NCI-H187 (cell line): ENCODE measurements around the gene RNGTT.

Experiments used
- DNase-seq, 2 experiments: peaks; one replicate each; lab custom pipeline; 2025; lab: John Stamatoyannopoulos, UW

The RNGTT gene

DNA sequence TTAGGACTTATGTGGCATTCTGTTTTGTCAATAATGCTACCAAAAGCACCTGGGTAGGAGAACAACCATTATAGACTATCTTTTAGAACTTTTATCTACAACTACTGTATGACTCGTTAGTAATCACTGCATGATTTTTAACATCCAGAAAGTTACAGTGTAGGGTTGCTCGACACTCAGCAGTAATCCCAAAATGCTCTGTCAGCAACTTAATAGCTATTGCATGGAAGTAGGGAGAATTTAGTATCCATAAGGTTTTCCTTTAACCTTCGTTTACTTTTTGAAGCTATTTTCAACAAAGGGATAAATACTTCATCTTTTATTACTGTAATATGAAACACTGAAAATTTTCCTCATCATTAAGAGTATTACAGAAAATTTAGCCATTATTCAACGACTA is 309.5 kb downstream of the RNGTT start:
- DNase-seq: no peak

DNA sequence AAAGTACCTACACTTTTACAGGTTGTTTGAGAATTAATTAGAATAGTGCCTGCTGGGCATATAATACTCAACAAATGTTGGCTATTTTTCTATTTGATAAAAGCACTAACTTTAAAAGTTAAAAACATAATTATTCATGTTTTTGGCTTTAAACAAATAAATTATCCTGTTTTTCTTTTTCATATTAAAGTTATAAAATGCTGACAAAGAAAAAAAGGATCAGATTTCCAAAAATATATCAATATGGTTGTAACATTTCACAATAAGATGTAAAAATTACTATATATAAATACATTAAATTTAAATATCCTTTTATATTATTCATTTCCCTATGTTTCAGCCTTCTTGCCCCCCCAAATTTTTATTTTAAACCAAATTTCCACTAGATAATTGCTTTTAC is 312.0 kb downstream of the RNGTT start:
- no peak for DNase-seq

DNA sequence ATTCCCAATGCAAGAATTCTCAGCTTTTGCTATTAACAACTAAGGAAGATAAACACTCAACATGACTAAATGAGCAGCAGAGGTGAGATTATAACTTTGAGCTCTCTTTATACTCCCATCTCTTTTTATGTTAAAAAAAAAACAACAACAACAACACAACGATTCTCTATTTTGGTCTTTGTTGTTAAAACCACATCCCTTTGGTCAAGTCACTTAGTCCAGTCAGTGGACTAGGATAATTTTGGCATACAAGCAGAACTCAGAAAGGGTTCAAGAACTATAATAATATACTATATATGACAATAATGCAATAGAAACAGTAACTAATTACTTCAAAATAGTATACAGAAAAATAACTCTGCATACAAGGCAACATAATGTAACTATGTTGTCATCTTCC is 312.4 kb downstream of the RNGTT start:
- no peak for DNase-seq

DNA sequence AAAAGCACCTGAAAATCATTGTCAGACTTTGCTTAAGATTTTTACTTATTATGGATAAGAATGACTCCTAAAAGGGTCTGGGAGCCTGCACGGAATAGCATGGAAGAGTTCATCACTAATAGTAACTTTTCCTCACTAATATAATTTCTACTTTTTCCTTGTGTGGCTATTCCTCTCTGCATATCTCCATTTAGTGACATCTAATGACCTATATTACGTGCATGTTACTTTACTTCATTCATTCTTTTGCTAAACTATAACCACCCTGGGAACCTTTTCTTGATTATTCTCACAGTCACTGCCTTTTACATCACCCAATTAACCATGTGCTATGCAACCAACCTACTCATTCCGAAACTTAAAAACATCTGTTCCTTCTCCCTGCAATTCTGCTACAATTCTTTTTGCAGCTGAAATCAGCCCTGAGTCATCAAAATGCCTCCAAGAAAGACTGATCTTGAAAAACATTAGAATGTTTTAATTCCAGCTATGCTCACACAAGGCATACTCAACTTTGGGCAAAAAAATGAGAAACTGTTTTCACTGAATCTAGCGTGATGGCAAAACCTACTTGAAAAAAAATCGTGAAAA is 313.3 kb downstream of the RNGTT start:
- DNase-seq: no peak

DNA sequence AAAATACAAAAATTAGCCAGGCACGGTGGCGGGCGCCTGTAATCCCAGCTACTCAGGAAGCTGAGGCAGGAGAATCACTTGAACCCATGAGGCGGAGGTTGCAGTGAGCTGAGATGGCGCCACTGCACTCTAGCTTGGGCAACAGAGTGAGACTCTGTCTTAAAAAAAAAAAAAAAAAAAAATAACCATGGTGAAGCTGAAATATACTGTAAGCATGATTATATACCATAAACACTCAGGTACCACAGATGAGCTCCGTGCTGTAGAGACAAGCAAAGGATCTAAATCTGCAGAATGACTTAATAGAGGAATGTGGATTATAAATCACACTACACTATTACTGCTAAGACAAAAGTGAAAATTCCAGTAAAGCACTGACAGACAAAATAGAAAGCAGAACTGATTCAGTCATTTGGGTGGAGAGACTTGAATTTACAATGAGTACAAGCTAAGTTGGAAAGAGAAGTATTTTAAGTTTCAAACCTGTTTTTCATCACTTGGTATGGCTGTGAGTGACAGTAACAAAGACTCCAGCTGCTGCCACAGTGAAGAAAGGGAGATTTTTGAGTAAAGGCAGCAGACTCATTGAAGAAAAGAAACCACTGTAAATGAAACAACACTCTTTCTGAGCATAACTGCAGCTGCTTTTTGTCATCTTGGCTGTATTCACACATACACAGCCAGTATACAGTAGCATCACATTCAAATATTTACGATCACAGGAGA is 322.1 kb downstream of the RNGTT start:
- DNase-seq: no peak

DNA sequence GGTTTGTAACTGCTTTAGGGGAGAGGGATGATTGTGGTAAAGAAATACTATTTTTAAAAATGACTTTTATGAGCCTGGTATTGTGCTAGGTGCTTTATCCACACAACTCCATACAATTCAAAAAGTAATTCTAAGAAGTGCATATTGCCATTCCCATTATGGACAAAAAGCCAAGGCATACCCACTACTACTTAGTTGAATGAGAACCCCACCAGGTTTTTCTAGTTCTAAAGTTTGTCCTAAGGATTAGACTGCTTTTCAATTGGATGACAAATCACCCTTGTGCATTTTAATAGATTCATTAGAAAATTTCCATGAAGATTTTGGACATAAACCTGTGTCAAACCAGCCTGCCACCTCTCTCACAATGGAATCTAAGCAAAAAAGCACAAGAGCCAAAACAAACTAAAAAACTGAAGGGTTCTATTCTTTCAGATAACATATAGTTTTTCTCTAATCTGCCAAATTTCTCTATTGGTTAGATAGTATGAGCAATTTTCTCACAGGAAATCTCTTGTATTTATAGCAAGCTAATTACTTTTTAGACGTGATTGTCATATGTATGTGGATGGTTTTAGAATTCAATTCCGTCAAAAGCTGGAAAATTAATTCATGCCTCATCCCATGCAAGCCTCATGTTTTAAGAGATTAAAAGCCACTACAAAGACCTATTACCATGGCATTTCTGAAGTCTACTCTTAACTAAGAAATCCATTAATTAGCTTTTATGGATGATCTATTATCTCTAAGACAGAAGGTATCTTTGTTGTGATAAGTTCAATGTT is 325.5 kb downstream of the RNGTT start:
- no peak for DNase-seq

DNA sequence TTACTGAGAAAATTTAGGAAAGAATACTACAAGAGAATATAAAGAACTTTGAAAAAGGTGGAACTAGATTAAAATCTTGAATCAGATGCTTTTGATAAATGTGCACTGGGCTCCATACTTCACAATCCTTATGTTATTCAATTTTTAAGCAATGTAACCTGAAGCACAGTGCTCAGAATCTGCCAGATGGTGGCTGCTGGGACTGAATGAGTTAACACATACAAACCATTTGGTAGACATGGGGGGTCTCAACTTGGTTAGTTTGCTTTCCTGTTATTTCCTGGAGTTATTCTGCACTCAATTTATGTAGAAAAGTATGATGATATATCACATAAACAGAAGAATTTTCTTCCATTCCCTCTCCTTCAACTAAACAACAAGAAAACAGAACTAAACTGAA is 326.5 kb downstream of the RNGTT start:
- DNase-seq: no peak

DNA sequence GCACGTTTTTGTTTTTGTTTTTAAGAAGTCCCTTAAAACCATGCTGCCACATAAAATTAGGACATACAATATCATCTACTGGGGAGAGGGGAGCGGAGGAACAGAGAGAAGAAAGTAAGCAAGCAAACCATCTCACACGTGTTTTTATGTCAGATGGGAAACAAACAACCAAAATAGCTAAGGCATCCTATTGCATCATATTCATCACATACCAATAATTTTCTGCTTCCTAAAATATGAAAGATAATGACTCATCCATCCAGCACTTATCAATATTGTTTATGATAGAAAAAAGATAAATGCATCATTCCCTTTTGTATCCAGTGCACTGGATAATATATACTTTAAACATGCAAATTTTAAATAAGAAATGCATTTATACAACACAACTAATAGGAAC is 329.6 kb downstream of the RNGTT start:
- DNase-seq: no peak

DNA sequence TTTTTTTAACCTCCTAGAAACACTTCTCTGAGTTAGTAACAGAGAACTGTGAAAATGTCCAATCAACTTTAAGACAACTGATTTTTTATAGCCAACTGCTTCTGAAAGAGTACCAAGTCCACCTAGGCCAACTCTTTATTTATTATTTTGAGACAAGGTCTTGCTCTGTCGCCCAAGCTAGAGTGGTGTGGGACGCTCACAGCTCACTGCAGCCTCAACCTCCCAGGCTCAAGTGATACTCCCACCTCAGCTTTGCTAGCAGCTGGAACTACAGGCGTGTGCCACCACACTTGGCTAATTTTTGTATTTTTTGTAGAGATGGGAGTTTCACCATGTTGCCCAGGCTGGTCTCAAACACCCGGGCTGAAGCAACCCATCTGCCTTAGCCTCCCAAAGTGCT is 331.6 kb downstream of the RNGTT start:
- DNase-seq: no peak

DNA sequence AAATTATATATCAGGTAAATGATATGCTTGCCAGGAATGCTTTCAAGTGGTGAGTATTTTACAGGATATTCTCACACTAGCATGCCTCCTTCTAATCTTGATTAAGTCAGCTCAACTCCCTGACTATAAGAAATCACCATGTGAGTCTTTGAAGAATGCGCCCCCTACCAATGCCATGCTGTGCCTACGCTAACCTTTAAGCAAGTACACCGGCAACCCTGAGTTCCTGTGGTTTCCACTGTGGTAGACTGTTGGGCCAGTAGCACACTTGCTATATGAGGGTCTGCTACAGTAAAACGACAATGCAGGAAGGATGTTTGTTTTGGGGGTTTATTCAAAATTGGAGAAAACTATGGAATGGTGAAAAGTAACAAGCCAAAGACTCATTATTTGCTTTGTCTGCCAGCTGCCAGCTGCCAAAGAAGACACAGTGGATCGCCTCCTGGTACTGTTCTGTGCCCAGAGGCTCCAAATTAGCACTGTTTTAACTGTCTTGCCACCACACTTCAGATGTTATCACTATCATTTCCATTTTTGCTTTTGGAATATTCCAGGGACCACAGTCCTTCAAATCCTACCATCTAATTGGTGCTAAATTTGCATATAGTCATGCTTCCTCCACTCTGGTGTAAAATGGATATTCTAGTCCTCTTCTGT is 333.5 kb downstream of the RNGTT start:
- DNase-seq: no peak

DNA sequence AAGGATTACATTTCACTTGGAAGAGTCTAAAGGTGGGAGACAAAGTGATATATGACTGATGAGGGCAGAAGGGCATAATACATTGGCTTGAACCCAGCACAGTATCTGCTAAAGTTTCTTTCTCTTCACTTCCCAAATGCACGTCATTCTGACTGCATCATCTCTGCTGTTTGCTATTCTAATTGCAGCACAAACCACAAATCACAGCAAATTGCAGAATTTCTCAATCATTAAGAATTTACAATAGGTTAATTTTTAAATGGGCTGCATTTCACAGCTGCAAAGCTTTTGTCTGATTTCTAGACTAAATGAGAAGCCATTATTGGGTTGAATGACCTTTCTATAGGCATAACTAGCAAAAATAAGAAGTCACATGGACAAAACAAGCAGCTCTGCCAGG is 337.0 kb downstream of the RNGTT start:
- DNase-seq: no peak

DNA sequence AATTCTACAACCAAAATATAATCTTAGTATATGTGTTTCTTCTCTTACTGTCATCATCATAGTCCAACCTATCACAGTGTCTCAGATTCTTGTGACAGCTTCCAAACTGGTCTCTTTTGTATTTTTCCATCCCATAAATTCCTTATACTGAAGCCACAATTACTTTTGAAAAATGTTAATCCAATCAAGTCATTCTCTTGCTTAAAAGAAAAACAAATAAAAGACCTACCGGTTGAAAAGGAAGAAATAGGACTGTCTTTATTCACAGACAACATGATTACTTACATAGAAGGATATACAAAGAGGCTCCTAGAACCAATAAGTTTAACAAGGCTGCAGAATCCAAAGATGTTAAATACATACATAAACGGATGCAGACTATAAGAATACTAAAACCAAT is 339.9 kb downstream of the RNGTT start:
- no peak for DNase-seq

DNA sequence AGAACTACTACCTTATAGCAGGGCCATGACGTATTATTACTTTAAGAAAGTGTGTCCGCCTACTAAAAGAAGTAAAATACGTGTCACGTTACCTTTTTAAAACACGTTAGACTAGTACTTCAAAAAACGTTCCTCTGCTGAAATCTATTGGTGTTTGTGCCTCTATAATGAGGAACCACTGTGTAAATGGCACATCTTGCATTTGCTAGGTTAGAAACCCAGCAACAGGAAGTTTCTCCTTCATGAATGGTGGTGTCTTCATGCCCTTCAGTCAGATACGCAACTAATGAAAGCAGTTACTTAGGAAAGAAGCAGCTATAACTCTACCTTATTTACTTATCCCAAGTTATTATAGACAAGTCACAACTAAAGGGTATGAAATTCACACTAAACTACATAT is 343.5 kb downstream of the RNGTT start:
- no peak for DNase-seq

DNA sequence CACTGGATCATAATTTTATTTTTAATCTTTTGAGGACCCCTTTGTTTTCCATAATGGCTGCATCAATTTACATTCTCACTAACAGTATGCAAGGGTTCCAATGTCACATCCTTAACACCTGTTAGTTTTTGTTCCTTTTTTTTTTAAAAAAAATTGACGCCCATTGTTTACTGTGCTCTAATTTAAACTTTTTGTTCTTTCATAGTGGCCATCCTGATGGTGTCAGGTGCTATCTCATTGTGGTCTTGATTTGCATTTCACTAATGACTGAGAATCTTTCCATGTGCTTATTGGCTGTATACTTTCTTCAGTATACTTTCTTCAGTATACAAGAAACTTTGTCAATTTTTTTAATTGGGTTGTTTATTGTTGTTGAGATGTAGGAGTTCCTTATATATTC is 347.0 kb downstream of the RNGTT start:
- no peak for DNase-seq

DNA sequence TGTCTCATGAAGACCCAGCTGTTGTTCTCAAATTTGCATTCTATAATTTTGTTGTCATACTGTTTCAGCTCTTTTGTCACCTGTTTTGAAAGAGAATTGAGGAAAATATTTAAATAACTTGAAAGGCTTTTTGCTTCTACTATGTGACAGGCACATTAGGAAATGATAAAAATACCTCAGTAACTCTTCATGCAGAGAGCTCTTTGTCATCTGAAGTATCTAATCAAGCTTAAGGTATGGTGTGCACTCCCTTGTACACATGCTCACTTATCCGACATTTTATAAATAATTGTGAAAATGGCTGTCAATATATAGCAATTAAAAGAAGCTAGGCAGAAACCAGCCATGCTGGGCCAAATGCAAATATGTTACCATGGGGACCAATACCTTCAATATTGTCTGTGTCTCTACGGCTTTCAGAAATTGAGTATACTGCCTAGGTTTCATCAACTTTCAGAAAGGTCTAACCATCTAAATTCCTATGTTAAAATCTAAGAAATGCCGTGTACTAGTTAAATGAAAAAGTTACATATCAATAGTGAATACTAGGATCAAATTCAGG is 349.0 kb downstream of the RNGTT start:
- DNase-seq: no peak

DNA sequence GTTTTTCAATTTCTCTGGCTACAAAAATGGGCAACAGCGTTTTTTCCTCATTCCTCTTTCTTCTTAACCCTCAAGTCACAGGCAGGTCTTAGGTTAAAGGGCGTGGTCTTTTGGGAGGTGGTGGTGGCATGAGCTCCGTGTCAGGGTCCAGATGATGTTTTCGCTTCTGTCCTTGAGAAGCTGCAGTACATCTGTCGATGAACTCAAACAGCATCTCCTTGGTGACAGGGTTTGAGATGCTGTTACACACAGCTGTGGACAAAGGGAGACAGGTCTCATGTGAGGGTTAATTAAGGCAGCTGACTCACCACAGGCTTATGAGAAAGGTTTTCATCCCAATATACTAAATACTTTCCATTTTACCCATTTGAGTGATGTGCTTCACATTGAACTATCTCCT is 350.8 kb downstream of the RNGTT start:
- no peak for DNase-seq

DNA sequence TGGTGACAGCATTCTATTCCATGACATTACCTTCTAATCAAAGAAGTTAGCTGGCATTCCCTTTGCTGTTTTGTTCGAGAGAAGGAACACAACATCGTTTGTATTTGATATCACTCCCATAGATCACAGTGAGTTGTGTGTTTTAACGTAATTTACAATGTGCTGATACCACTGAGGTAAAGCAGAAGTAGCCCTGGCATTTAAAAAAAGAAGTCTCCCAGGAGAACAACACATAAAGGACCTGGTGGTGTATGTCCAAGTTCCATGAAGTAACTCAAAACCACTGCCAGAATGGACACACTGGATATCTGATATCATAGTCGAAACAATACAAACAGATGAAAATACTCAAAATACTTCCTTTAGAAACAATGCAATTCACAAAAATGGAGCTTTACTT is 351.7 kb downstream of the RNGTT start:
- DNase-seq: no peak

DNA sequence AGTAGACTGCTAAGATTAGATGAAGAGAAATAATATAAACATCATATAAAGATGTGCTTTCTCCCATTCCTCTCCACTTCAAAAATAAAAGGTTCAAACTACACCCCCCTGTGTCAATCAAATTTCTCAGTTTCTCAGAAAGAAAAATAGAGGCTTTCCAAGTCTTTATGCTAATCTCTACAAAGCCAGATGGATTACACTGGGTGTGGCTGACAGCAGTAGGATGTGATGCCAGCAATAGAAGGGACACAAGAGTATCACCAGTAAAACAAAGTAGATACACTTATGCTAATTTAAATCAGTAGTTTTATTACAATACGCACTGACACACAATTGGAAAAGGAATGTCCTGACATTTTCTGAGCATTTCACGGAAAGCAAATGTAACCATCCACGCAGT is 353.4 kb downstream of the RNGTT start:
- DNase-seq: no peak

DNA sequence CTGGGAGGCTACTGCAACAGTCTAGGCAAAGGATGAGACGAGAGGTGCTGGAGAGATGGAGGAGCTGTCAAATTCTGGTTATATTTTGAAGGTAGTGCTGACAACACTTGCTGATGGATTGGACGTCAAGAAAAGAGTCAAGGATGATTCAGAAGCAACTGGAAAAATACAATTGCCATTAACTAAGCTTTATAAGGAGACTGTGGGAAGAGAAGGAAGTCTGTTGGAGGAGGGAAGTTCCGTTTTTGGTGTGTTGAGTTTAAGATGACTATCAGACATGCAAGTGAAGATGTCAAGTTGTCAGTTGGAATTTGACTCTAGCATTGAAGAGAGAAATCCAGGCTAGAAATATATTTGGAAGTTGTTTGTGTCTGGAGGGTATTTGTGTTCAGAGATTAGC is 358.1 kb downstream of the RNGTT start:
- no peak for DNase-seq

DNA sequence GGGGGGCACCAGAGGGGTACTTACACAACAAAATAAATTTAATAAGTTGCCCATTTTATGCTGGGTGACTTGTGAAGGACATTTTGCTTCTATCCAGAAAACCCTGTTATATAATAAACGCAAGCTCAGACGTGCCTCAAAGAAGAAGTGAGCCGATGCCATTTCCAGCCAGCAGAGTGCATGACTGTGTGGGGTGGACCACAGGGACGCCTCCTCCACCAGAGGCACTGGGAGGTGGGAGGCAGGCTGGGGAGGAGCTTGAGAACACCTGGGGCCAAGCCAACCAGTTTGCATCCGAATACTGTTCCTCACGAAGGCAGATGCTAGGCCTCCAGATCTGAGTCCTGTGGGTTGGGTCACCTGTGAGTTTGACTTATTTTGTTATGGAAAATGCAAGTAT is 363.8 kb downstream of the RNGTT start:
- DNase-seq: no peak

DNA sequence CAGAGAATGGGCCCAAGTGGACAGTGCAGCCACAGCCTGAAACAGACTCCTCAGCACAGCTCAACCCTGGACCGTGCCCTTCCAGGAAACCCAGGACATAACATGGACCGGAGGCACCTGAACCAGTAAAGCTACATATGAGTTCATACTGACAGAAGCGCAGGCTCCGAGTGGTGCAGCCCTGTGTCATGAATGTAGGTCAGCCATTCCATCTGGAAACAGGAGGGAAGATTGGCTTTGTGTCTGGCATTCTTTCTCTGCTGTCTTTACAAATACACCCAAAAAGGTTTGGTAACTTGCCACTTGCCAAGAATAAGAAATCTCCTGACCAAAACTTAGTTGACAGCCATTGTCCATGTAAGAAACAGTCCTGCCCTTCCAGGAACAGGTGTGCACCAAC is 366.6 kb downstream of the RNGTT start:
- no peak for DNase-seq

DNA sequence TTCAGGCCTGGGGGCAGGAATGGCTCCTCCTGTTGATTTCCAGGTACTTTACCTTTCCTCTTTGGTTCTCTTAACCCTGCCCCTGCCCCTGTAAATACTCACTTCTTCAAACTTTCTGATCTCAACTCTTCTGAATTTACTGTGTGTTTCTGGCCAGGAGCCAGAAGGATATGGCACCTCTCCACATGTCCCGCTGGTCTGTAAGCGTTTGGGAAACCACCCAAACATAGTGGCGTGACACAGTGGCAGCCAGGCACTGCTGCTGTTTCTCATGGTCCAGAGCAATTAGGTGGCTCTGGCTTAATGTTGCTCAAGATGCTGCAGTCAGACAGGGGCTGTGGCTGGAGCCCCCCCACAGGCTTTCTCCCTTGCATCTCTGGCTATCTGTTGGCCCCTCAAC is 374.5 kb downstream of the RNGTT start:
- DNase-seq: no peak

DNA sequence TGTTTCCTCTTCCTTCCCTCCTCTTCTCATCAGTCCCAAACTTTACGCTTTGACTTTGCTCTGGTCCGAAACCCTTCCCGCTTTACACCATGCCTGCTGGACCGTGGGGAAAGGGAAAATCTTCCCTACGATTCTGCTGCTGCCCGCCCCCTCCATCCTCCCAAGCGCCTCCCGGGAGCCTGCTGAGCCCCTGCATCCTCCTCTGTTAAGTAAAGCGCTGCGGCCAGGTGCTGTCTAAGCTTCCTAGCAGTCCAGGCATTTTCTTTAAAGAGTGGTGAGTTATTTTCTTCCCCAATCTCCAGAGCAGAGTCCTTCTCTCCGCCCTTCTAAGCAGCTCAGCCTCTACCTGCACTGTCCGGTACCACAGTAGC is 376.3 kb downstream of the RNGTT start:
- no peak for DNase-seq
